ENCODE results near the gene NHS. TPM values are rescaled to one million over a fixed set of nuclear protein-coding genes. Genes with fewer than 3 reads are reported as not detected.

Gene NHS
- polyA plus RNA-seq, 1 donor (not counting 4 experiments of a cell fraction or from before 2014, with no cell fraction given): 5.4 TPM

GRCh38 chrX:17433965-17434364 lies 59.0 kb downstream of the NHS start:
- Histone ChIP-seq H2AFZ (ENCODE audit: control insufficient read depth, low read length) (no peak overlapping the region), H3K4me1 (ENCODE audit: control insufficient read depth, extremely low read depth, insufficient read depth, low read length) (no peaks in the 10 kb centered on the region), H3K4me2 (ENCODE audit: control insufficient read depth, extremely low read depth, insufficient read depth, low read depth, low read length) (no peak overlapping the region), H3K9me3 (ENCODE audit: control insufficient read depth, low read depth, low read length) (no peaks in the 10 kb centered on the region), H3K4me3 (ENCODE audit: control insufficient read depth in 2 of 3, extremely low read depth in 1 of 3, insufficient read depth in 2 of 3, low read depth in 1 of 3, low read length in 3 of 3) (no peak overlapping the region), H3K27me3 (ENCODE audit: control insufficient read depth, extremely low read depth, insufficient read depth, low read length) (no peaks in the 10 kb centered on the region), H3K36me3 (ENCODE audit: control insufficient read depth in 2 of 2, extremely low read depth in 1 of 2, insufficient read depth in 2 of 2, low read length in 2 of 2) (no peaks in the 10 kb centered on the region), H3K27ac (ENCODE audit: control insufficient read depth, insufficient read depth, low read length) (no peak overlapping the region), H4K20me1 (ENCODE audit: control insufficient read depth, extremely low read depth, insufficient read depth, low read length) (no peaks in the 10 kb centered on the region), H3K9ac (ENCODE audit: control insufficient read depth, extremely low read depth, insufficient read depth, low read length) (no peak overlapping the region), H3K79me2 (ENCODE audit: control insufficient read depth, insufficient read depth, low read length) (peaks cover 33% of the 10 kb centered on the region), H3K9me1 (ENCODE audit: control insufficient read depth, extremely low read depth, insufficient read depth, low read length) (no peaks in the 10 kb centered on the region)
- FAIRE-seq (no peak), DNase-seq (ENCODE audit: low read depth, low spot score) (no peak)
- dilution Hi-C loops (cut with MboI; ENCODE audit: extremely low pct_ligation_motif_present, low sequenced_read_pairs): no loop called here
- no peak for TF ChIP-seq EZH2 (IDR thresholded peaks at IDR 0.05; ENCODE audit: low read length)
- no peak for TF ChIP-seq CTCF (optimal IDR thresholded peaks at IDR 0.05 in 1 of 3, IDR thresholded peaks at IDR 0.05 in 1 of 3, conservative IDR thresholded peaks at IDR 0.05 in 1 of 3; ENCODE audit: extremely low read depth in 1 of 3, insufficient read depth in 2 of 3, low read length in 3 of 3)

GRCh38 chrX:17435476-17435875 lies 60.5 kb downstream of the NHS start:
- H3K9ac ChIP-seq (ENCODE audit: control insufficient read depth, extremely low read depth, insufficient read depth, low read length): no peak overlapping the region
- H3K79me2 ChIP-seq (ENCODE audit: control insufficient read depth, insufficient read depth, low read length): peaks cover 36% of the 10 kb centered on the region
- no peaks in the 10 kb centered on the region for H3K36me3 ChIP-seq (ENCODE audit: control insufficient read depth in 2 of 2, extremely low read depth in 1 of 2, insufficient read depth in 2 of 2, low read length in 2 of 2)
- dilution Hi-C loops (cut with MboI; ENCODE audit: extremely low pct_ligation_motif_present, low sequenced_read_pairs): no loop called here
- no peaks in the 10 kb centered on the region for H3K9me1 ChIP-seq (ENCODE audit: control insufficient read depth, extremely low read depth, insufficient read depth, low read length)
- H3K4me1 ChIP-seq (ENCODE audit: control insufficient read depth, extremely low read depth, insufficient read depth, low read length): no peaks in the 10 kb centered on the region
- H3K4me3 ChIP-seq (ENCODE audit: control insufficient read depth in 2 of 3, extremely low read depth in 1 of 3, insufficient read depth in 2 of 3, low read depth in 1 of 3, low read length in 3 of 3): no peak overlapping the region
- no peaks in the 10 kb centered on the region for H3K27me3 ChIP-seq (ENCODE audit: control insufficient read depth, extremely low read depth, insufficient read depth, low read length)
- no peak for DNase-seq (ENCODE audit: low read depth, low spot score)
- no peak overlapping the region for H3K27ac ChIP-seq (ENCODE audit: control insufficient read depth, insufficient read depth, low read length)
- no peaks in the 10 kb centered on the region for H4K20me1 ChIP-seq (ENCODE audit: control insufficient read depth, extremely low read depth, insufficient read depth, low read length)
- H3K9me3 ChIP-seq (ENCODE audit: control insufficient read depth, low read depth, low read length): no peaks in the 10 kb centered on the region
- H2AFZ ChIP-seq (ENCODE audit: control insufficient read depth, low read length): no peak overlapping the region
- TF ChIP-seq EZH2 (IDR thresholded peaks at IDR 0.05; ENCODE audit: low read length) (no peak), CTCF (optimal IDR thresholded peaks at IDR 0.05 in 1 of 3, IDR thresholded peaks at IDR 0.05 in 1 of 3, conservative IDR thresholded peaks at IDR 0.05 in 1 of 3; ENCODE audit: extremely low read depth in 1 of 3, insufficient read depth in 2 of 3, low read length in 3 of 3) (no peak)
- H3K4me2 ChIP-seq (ENCODE audit: control insufficient read depth, extremely low read depth, insufficient read depth, low read depth, low read length): no peak overlapping the region
- no peak for FAIRE-seq
